MV-4-11 (cell line): ENCODE data around the gene COL27A1.

Experiments used
- DNase-seq: peaks from one replicate; lab custom pipeline; 2025; lab: John Stamatoyannopoulos, UW

COL27A1 gene

GRCh38 chr9:114168281-114169028, 13.1 kb downstream of the COL27A1 start:
- no peak for DNase-seq

DNA sequence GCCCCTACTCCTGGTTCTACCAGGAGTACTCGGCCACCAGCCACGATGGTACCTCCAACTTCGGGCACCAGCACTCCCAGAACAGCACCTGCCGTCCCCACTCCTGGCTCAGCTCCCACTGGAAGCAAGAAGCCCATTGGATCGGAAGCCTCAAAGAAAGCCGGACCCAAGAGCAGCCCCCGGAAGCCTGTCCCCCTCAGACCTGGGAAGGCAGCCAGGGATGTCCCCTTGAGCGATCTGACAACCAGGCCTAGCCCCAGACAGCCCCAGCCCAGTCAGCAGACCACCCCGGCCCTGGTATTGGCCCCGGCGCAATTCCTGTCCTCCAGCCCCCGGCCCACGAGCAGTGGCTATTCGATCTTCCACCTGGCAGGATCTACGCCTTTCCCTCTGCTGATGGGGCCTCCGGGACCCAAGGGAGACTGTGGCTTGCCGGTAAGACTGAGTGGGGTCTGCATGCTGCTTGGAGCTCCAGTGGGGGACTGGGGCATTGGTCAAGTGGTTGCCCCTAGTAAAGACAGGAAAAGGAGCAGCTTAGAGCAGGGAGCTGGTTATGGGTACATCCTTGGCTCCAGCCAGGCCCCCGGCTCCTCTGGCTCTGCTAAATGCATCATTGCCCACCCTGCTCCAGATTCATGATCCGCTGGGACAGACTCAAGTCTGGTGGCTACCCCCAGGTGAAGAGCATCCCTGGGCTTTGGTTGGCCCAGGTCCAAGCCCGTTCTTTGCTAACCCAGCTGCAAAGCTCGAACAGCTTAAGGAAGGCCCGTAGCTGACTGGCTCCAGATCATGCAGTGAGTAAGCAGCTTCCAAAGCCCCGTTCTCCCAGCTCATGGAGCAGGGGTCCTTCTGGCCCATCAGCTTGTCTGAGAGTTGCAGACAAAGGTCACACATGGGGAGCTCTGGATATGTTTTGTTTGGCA, 14.0 kb downstream of the COL27A1 start:
- DNase-seq = no peak

DNA sequence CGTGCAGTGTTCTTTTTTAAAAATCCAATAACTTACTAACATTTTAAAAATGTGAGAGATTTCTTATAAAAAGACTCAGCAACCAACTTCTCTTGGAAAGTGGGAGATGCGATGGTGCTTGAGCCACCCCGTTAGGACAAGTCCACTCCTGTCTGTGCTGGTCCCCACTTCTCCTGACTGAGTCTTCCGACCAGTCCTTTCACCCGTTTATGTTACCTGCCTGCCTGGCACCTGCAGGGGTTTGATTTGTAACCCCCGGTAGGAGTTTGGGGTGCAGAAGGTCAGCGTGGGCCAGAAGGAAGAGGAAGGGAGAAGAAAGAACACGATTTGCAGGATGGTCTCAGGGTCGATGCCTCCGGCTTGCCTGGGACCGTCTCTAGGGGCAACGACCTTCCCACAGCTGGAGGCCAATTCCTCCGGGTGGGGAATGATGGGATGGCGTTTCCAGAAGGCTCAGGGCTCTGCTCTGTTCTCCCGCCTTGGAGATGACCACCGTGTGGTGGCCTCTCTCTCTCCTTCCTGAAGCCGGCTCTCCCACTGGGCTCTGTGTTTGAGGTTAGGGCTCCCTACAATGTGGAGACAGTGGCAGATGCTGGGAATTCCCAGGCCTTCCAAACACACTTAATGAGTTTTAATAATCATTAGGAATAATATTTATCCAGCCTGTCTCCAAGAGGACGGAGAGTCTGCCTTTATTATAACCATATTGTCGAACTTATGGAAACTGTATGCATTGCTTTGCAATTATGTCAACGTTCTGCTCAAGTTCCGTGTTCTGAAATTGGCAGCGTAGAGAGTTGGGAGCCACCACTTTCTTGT, 14.8 kb downstream of the COL27A1 start:
- no peak for DNase-seq

GRCh38 chr9:114170771-114171461, 15.6 kb downstream of the COL27A1 start:
- DNase-seq = no peak

GRCh38 chr9:114171500-114171899, 16.2 kb downstream of the COL27A1 start:
- no peak for DNase-seq

- no peak for DNase-seq
These were observed 17.9 kb downstream of the COL27A1 start for GRCh38 chr9:114172981-114173833.

DNA sequence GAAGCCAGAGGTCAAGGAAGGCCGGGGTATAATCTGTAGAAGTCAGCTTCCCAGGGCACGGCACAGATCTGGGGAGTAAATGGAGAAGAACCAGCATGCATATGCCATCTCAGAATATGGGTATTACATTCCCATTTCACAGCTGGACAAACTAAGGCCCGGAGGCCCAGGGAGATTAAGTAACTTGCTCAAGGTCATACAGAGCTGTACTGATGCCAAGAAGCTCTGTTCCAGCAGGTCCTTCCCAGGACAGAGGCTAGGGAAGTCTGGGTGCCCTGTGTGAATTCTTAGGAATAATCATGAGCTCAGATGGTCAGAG, 19.2 kb downstream of the COL27A1 start:
- no peak for DNase-seq

- no peak for DNase-seq
These were observed 19.8 kb downstream of the COL27A1 start for GRCh38 chr9:114174876-114175771.

DNA sequence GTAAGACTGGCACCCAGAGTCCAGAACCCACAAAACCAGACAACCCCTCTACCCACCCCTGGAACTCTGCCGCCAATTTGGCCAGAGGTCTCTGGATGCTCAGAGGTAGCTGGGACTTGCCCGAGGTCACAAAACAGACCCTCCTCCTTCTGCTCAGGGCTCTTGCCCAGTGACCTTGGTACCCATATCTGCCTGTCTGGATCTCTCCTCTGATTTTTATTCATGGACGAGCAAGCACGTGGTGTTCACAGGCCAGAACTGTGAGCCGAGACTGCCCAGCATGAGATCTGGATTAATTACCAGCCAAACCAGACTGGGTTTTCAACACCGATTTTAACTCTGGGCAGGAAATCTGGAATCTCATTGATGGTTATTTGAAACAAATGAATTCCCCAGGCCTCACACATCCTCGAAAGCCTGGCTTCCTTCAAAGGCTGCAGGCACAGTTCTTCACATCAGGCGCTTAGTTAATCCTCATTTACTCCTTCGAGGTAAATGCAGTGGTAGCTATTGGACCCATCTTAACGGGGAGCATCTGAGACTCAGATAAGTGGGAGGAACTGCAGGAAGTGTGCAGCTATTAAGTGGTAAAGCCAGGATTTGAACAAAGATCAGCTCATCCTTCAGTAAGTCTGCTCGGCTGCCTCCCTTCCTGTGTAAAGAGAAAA, 21.4 kb downstream of the COL27A1 start:
- DNase-seq = peak; percentile 6

- peak; percentile 32 for DNase-seq
These were observed 22.2 kb downstream of the COL27A1 start for GRCh38 chr9:114177423-114178064.

DNA sequence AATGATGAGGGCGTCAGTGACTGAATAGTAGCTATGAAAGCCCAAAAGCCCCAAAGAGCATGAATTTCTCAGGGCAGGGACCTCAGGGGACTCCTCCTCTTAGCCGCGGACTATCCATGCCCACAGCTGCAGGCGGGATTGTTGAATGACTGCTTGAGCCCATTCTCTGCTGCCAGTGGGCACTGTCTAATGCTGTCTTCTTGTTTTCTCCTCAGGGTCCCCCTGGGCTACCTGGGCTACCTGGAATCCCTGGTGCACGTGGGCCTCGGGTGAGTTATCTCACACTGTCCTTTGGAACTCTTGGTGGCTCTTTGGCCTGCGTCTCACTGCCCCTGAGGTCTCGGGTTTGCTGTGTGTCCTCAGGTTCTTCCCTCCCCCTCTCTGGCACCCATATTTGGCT, 22.7 kb downstream of the COL27A1 start:
- DNase-seq = no peak

GRCh38 chr9:114178756-114179450, 23.6 kb downstream of the COL27A1 start:
- DNase-seq = peak; percentile 33

DNA sequence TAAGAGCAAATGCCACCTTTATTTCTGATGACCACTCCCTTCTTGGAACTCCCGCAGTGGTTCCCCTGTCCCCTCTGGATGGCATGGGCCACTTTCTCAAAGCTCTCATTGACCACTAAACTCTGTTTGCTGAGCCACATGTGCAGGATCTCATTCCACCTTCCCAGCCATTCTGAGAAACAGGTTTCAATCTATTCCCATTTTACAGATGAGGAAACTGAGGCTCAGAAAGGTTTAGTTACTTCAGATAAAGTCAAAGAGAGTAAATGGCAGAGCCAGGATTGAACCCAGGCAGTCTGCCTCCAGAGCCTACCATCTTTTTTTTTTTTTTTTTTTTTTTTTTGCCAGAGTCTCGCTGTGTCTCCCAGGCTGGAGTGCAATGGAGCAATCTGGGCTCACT, 24.2 kb downstream of the COL27A1 start:
- DNase-seq = no peak

- DNase-seq = no peak
These were observed 25.6 kb downstream of the COL27A1 start for GRCh38 chr9:114180696-114181606.

GRCh38 chr9:114181607-114182409, 26.5 kb downstream of the COL27A1 start:
- DNase-seq = no peak

DNA sequence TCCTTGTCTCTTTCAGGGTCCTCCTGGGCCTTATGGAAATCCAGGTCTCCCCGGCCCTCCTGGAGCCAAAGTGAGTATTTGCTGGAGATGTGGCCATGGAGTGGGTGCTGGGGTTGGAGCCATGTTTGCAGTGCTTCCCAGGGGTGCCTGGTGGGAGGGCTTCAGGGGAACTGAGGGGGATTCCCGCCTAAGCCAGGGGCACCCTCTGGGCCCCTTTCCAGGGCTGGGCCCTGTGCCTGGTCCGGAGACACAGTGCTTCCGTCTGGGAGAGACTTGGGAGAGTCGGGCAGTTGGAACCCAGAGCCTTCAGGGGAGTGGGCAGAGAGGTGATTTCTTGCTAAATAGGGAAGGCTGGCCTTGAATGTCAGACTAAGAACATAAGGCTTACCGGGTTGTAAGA, 27.7 kb downstream of the COL27A1 start:
- DNase-seq = no peak
